T-helper 2 cell treated with Interferon-gamma antibody and Interleukin-4, amounts not matched to agents 5 μg/mL and 100 μg/mL, for 36 hours (primary cell): ENCODE data around the gene ATAD1.
A peak's percentile ranks its signal among the peaks of the same experiment; 100 is the strongest.

Source experiments
- DNase-seq: peaks from one replicate; pipeline ENCODE4 v3.0.0; 2021; ENCODE audit warnings: low spot score
- H3K27ac Mint-ChIP-seq: one replicate; pipeline ENCODE4 v1.8.0; 2021; ENCODE audit warnings: mild to moderate bottlenecking, mixed read lengths
- H3K27me3 Mint-ChIP-seq: one replicate; pipeline ENCODE4 v1.8.0; 2021; ENCODE audit warnings: low read depth, mixed read lengths
- H3K36me3 Mint-ChIP-seq: one replicate; pipeline ENCODE4 v1.8.0; 2021; ENCODE audit warnings: low read depth, mixed read lengths
- H3K4me1 Mint-ChIP-seq: one replicate; pipeline ENCODE4 v1.8.0; 2021; ENCODE audit warnings: low read depth, mixed read lengths
- H3K4me3 Mint-ChIP-seq: one replicate; pipeline ENCODE4 v1.8.0; 2022; ENCODE audit warnings: mild to moderate bottlenecking, moderate library complexity, mixed read lengths
- H3K9me3 Mint-ChIP-seq: one replicate; pipeline ENCODE4 v1.8.0; 2021; ENCODE audit warnings: mixed read lengths

ATAD1 gene

GRCh38 chr10:87765666-87766376 lies 52.2 kb downstream of the ATAD1 start:
- no peaks in the 10 kb centered on the region for H3K27me3 Mint-ChIP-seq
- H3K9me3 Mint-ChIP-seq = no peaks in the 10 kb centered on the region
- DNase-seq = no peak
- peaks cover 25% of the 10 kb centered on the region for H3K36me3 Mint-ChIP-seq
- peaks cover 10% of the 10 kb centered on the region for H3K4me1 Mint-ChIP-seq
- H3K27ac Mint-ChIP-seq = no peak overlapping the region
- H3K4me3 Mint-ChIP-seq = no peak overlapping the region

- no peak overlapping the region for H3K27ac Mint-ChIP-seq
- H3K4me1 Mint-ChIP-seq = peaks cover 12% of the 10 kb centered on the region
- H3K36me3 Mint-ChIP-seq = peaks cover 24% of the 10 kb centered on the region
- no peaks in the 10 kb centered on the region for H3K27me3 Mint-ChIP-seq
- no peak overlapping the region for H3K4me3 Mint-ChIP-seq
- no peak for DNase-seq
- H3K9me3 Mint-ChIP-seq = no peaks in the 10 kb centered on the region
Measured at GRCh38 chr10:87764072-87764934, 53.7 kb downstream of the ATAD1 start.

GRCh38 chr10:87763086-87763861 lies 54.8 kb downstream of the ATAD1 start:
- Mint-ChIP-seq H3K36me3 (peaks cover 29% of the 10 kb centered on the region), H3K27ac (no peak overlapping the region), H3K4me1 (peaks cover 14% of the 10 kb centered on the region), H3K4me3 (no peak overlapping the region), H3K27me3 (no peaks in the 10 kb centered on the region), H3K9me3 (no peaks in the 10 kb centered on the region)
- no peak for DNase-seq

DNA sequence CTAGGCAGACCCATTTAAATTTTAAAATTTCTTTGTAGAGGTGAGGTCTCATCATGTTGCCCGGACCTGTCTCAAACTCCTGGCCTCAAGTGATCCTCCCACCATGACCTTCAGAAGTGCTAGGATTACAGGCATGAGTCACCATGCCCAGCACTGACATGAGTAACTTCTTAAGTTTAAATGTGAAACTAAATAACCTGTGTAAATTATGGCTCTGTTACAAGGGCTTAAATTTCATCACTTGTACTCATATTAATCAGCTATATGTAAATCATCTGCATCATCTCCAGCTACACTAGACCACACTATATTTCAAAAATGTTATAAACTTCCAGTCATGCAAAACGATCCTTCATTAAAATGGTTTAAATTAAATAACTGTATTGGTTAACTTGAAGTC lies 56.1 kb downstream of the ATAD1 start:
- H3K9me3 Mint-ChIP-seq = no peaks in the 10 kb centered on the region
- peaks cover 12% of the 10 kb centered on the region for H3K4me1 Mint-ChIP-seq
- DNase-seq = peak; percentile 73
- H3K4me3 Mint-ChIP-seq = peak overlapping the region; percentile 11
- H3K27ac Mint-ChIP-seq = peak overlapping the region; percentile 53
- H3K27me3 Mint-ChIP-seq = no peaks in the 10 kb centered on the region
- peaks cover 21% of the 10 kb centered on the region for H3K36me3 Mint-ChIP-seq

- Mint-ChIP-seq H3K4me1 (peaks cover 12% of the 10 kb centered on the region), H3K27me3 (no peaks in the 10 kb centered on the region), H3K9me3 (no peaks in the 10 kb centered on the region), H3K4me3 (no peak overlapping the region), H3K27ac (no peak overlapping the region), H3K36me3 (peaks cover 25% of the 10 kb centered on the region)
- no peak for DNase-seq
Measured at GRCh38 chr10:87761153-87761552, 56.9 kb downstream of the ATAD1 start.

DNA sequence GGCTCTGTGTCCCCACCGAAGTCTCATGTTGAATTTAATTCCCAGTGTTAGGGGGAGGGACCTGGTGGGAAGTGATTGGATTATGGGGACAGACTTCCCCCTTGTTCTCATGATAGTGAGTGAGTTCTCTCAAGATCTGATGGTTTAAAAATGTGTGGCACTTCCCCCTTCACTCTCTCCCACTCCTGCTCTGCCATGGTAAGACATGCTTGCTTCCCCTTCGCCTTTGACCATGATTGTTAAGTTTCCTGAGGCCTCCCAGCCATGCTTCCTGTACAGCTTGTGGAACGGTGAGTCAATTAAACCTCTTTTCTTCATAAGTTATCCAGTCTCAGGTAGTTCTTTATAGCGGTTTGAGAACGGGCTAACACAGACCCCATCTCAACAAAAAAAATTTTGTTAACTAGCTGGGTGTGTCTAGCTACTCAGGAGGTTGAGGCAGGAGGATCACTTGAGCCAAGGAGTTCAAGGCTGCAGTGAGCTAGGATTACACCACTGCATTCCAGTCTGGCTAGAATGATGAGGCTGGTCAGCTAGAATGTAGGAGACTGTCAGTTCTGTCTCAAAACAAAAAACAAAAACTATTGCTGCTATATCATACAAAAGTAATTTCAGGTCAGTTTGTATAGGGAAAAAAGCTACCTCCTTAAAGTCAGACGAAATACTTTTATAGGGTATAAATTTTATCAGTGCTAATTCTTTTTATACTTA lies 57.7 kb downstream of the ATAD1 start:
- H3K27ac Mint-ChIP-seq = no peak overlapping the region
- peaks cover 12% of the 10 kb centered on the region for H3K4me1 Mint-ChIP-seq
- H3K9me3 Mint-ChIP-seq = no peaks in the 10 kb centered on the region
- H3K36me3 Mint-ChIP-seq = peaks cover 25% of the 10 kb centered on the region
- no peak for DNase-seq
- no peaks in the 10 kb centered on the region for H3K27me3 Mint-ChIP-seq
- no peak overlapping the region for H3K4me3 Mint-ChIP-seq

DNA sequence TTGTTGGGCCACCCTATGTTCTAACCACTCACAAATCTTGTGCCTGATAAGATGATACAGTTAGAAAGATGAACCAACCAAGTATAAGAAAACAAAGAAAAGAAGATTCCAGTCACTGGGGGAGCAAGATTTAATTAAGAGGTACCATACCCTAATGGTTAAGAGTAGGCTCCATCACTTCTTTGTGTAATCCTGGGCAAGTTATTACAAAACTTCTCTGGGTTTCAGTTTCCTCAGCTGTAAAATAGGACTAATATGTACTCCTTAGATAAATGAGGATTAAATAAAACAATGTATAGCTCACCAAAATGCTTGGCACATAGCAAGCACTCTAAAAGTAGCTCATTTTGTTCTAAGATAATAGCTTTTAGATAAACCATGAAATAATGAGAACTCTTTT lies 58.5 kb downstream of the ATAD1 start:
- Mint-ChIP-seq H3K4me1 (peaks cover 14% of the 10 kb centered on the region), H3K27me3 (no peaks in the 10 kb centered on the region), H3K36me3 (peaks cover 24% of the 10 kb centered on the region), H3K4me3 (no peak overlapping the region), H3K27ac (no peak overlapping the region), H3K9me3 (no peaks in the 10 kb centered on the region)
- DNase-seq = no peak

DNA sequence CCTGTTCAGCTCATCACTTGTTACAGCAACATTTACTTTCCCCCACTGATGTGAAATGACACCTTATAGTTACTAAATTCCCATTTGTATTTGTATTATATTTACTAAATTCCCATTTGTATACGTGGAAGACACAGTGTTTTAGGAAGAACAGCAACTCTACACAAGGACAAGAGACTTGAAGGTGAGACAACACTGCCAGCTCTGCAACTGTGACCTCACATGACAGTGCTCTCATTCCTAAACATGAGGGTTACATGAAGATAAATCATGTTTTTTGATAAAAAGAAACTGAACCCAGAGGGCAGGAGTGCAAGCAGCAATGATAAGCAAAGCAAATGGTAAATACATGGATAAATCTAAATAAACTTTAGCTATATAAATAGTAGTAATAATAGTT lies 60.3 kb downstream of the ATAD1 start:
- no peaks in the 10 kb centered on the region for H3K9me3 Mint-ChIP-seq
- no peak overlapping the region for H3K27ac Mint-ChIP-seq
- DNase-seq = no peak
- H3K27me3 Mint-ChIP-seq = no peaks in the 10 kb centered on the region
- H3K36me3 Mint-ChIP-seq = peaks cover 36% of the 10 kb centered on the region
- no peak overlapping the region for H3K4me3 Mint-ChIP-seq
- H3K4me1 Mint-ChIP-seq = peaks cover 9% of the 10 kb centered on the region

DNA sequence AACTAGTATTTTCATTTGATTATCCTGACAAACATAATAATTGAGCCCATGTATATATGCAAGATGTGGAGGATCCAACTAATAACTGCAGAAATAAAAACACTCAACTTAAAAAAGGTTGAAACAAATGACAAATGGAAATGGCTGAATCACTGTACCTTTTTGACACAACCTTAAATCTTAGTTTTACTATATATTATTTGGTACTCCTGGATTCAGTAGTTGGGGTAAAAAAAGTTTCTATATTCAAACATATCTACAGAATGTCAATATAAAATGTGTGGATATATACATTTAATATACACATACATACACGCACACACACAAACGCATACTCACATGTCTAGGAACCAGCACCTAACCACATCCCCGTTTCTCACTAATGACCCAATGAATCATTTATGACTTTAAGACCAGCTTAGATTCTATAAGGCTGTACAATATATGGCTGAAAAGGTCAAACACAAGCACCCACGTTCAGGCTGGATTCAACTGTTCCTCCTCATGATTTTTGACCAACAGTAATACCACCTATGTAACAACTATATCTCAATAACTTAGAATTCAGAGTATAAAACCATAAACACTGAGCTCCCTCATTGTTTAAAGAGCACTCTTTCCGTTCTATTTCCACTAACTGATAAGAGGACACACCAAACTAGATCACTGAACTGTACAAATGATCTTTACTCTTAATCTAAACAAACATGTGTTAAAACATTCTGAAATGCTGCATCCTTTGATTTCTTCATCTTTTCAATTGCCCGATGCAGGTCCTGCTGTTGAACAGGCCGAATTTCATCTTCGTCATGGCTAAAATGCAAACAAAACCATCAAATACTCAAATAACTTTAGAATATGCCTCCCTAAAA lies 63.8 kb downstream of the ATAD1 start:
- Mint-ChIP-seq H3K27me3 (no peaks in the 10 kb centered on the region), H3K27ac (no peak overlapping the region), H3K4me1 (peaks cover 10% of the 10 kb centered on the region), H3K36me3 (peaks cover 28% of the 10 kb centered on the region), H3K4me3 (no peak overlapping the region), H3K9me3 (no peaks in the 10 kb centered on the region)
- DNase-seq = no peak

DNA sequence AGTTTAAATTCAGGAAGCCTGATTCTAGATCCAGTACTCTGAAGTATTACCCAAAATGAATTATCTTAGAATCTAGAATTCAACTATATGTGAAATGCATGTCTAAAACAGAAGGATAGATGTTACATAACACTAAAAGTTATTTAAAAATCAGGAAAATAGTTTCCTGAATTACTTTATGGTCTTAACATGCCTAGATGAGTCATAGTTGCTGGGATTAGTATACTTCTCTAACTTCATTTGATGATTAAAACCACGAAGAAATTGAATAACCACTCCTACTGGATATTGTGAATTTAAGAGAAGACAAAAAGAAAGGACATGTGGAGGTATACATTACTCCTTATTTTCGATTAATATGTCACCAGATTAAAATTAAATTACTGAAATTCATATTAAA lies 65.5 kb downstream of the ATAD1 start:
- H3K27ac Mint-ChIP-seq = no peak overlapping the region

DNA sequence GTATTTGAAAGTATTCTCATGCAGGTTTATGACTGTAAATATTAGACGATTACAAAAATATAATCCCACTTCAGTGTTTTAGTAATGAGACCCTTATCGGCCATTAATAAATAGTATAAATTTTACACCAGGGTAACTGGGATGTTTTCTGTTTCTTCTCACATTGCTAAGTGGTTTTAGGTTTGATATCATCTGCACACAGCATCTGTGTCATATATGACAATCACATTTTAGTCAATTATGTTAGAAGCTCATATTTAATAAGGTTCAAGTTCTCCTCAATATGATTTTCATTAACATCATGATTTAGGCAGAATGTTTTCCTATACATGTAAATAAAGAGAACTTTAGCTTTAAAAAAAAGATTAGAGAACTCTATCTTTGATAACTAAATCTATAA lies 66.8 kb downstream of the ATAD1 start:
- Mint-ChIP-seq H3K9me3 (no peaks in the 10 kb centered on the region), H3K4me3 (no peak overlapping the region), H3K36me3 (peaks cover 20% of the 10 kb centered on the region), H3K4me1 (peaks cover 8% of the 10 kb centered on the region), H3K27me3 (no peaks in the 10 kb centered on the region), H3K27ac (no peak overlapping the region)
- no peak for DNase-seq

More for the DNA sequence above, 65.5 kb downstream of the ATAD1 start:
- DNase-seq = no peak
- H3K4me3 Mint-ChIP-seq = no peak overlapping the region
- H3K27me3 Mint-ChIP-seq = no peaks in the 10 kb centered on the region
- H3K4me1 Mint-ChIP-seq = peaks cover 8% of the 10 kb centered on the region
- H3K9me3 Mint-ChIP-seq = no peaks in the 10 kb centered on the region
- peaks cover 24% of the 10 kb centered on the region for H3K36me3 Mint-ChIP-seq

DNA sequence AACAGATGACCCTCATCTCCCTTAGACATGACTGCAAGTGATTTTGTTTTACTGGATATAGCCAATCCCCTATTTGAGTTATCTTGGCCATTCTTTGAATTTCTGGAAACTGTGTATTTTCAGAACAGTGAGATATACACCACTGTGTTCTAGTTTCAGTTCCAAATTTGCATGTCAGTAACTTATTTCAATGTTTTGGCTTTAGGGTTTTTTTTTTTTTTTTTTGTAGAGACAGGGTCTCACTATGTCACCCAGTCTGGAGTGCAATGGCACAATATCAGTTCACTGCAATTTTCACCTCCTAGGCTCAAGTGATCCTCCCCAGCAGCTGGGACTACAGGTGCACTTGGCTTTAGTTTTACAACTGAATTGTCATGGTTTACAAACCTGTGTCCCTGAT lies 67.2 kb downstream of the ATAD1 start:
- no peak for DNase-seq
- Mint-ChIP-seq H3K27me3 (no peaks in the 10 kb centered on the region), H3K36me3 (peaks cover 15% of the 10 kb centered on the region), H3K9me3 (no peaks in the 10 kb centered on the region), H3K27ac (no peak overlapping the region), H3K4me1 (peaks cover 8% of the 10 kb centered on the region), H3K4me3 (no peak overlapping the region)
